Testis (tissue), 2 donors: Measurements from ENCODE around the gene ZNF525.
"Not testable (repeated sequence)": the region's sequence is repeated elsewhere in the genome, so short reads cannot be mapped to it uniquely, and the experiment has no call there.

Experiments used
- CTCF ChIP-seq, 3 experiments: fragments of 450-650 bp in 2 of 3; fragments of 200-600 bp in 1 of 3; sonication (generic) in 1 of 3; IDR thresholded peaks; one replicate each; pipeline ENCODE4 v1.5.1; 2016 to 2019; ENCODE audit warnings: antibody characterized with exemption in 3 of 3, mild to moderate bottlenecking in 2 of 3, moderate library complexity in 1 of 3
- POLR2A ChIP-seq: fragments of 450-650 bp; IDR thresholded peaks from one replicate; pipeline ENCODE4 v1.6.1; 2017; ENCODE audit warnings: antibody characterized with exemption, mild to moderate bottlenecking, moderate library complexity

- not testable (repeated sequence) for TF ChIP-seq CTCF (IDR thresholded peaks at IDR 0.05); POLR2A
These were observed 5.4 kb upstream of the ZNF525 start for GRCh38 chr19:53360056-53360455.
